HepG2 (cell line): ENCODE results near the gene ZCCHC8. TPM values are rescaled to one million over a fixed set of nuclear protein-coding genes. Genes with fewer than 3 reads are reported as not detected.
A peak's percentile ranks its signal among the peaks of the same experiment; 100 is the strongest.

ENCODE experiments used
- GTF2F1 ChIP-seq: fragments of 150-350 bp; IDR thresholded peaks from 2 replicates; pipeline ENCODE4 v1.6.1; 2014; ENCODE audit warnings: low read length
- JUN ChIP-seq: sonication (generic); formaldehyde crosslinking; IDR thresholded peaks from 2 replicates; pipeline ENCODE4 v1.4.0; 2020; ENCODE audit warnings: mild to moderate bottlenecking, missing genetic modification reagents
- MAX ChIP-seq: IDR thresholded peaks from 2 replicates; pipeline ENCODE4 v1.6.1; 2012; ENCODE audit warnings: inconsistent platforms
- MEIS1 ChIP-seq: sonication (generic); formaldehyde crosslinking; IDR thresholded peaks from 2 replicates; pipeline ENCODE4 v1.9.0; 2021; ENCODE audit warnings: mild to moderate bottlenecking, missing genetic modification reagents, moderate library complexity, borderline replicate concordance
- NFE2L2 ChIP-seq: fragments of 150-350 bp; IDR thresholded peaks from 2 replicates; pipeline ENCODE4 v1.6.1; 2014; ENCODE audit warnings: low read length
- POLR2AphosphoS5 ChIP-seq: IDR thresholded peaks from 2 replicates; pipeline ENCODE4 v1.6.1; 2012; ENCODE audit warnings: low read depth, low read length
- SNAPC4 ChIP-seq: sonication (generic); formaldehyde crosslinking; IDR thresholded peaks from 2 replicates; pipeline ENCODE4 v1.4.0; 2020; ENCODE audit warnings: mild to moderate bottlenecking, missing genetic modification reagents
- SP5 ChIP-seq: IDR thresholded peaks from 2 replicates; pipeline ENCODE4 v1.6.1; 2016; ENCODE audit warnings: low read depth, borderline replicate concordance
- ZSCAN31 ChIP-seq: sonication (generic); formaldehyde crosslinking; IDR thresholded peaks from 2 replicates; pipeline ENCODE4 v1.5.0; 2020; ENCODE audit warnings: low read depth, mild to moderate bottlenecking, missing genetic modification reagents
- polyA plus RNA-seq, 8 experiments: library from polyadenylated mRNA; depleted of rRNA in 3 of 8; stranded (reverse) in 7 of 8; unstranded in 1 of 8; fragments of >200 nt; fragmentation: Illumina TruSeq in 4 of 8; extraction: Trizol in 4 of 8; gene quantifications; 2 replicates each; pipeline versions ENCODE4 v1.2.1 to v1.2.3, GENCODE V29; 2011 to 2016; ENCODE audit warnings: low read depth in 4 of 8, missing spikeins in 1 of 8, mixed read lengths in 1 of 8; ENCODE audit not compliant: insufficient read depth in 1 of 8
- total RNA-seq, 5 experiments: library from RNA; depleted of rRNA; stranded (reverse); fragments of >200 nt; fragmentation: Illumina TruSeq; extraction: Trizol; gene quantifications; 2 replicates each; pipeline ENCODE4 v1.2.3, GENCODE V29; 2016; ENCODE audit warnings: low read depth in 1 of 5

Gene ZCCHC8
- total and polyA plus RNA-seq, 2 of the 13 experiments (the other 11 are each of a cell fraction or from before 2014, with no cell fraction given), result 18.6 to 20.9 TPM

- peak; percentile 88 for TF ChIP-seq SNAPC4 (CRISPR knock-in tag)
- TF ChIP-seq ZSCAN31, result peak; percentile 44
- TF ChIP-seq SP5, result peak; percentile 38; the same call in 1 of the 2 replicates
- TF ChIP-seq GTF2F1, result 0 out of 2 replicates have a peak, but pooled peaks have one; percentile 42
- TF ChIP-seq MEIS1 (CRISPR knock-in tag), result peak; percentile 72; the same call in 1 of the 2 replicates
- no peak for TF ChIP-seq NFE2L2
- peak; percentile 87 for TF ChIP-seq POLR2AphosphoS5
- peak; percentile 18; the same call in 1 of the 2 replicates for TF ChIP-seq JUN
- 0 out of 2 replicates have a peak, but pooled peaks have one; percentile 11 for TF ChIP-seq MAX
Observed at GRCh38 chr12:122500685-122501488, at the start of gene ZCCHC8 (continued).
